WTC11 (cell line): ENCODE data around the gene ACP1. TPM values are rescaled to one million over a fixed set of nuclear protein-coding genes. Genes with fewer than 3 reads are reported as not detected.

Experiments used
- ATAC-seq: fragments of 200-7000 bp; cut with Tn5 transposase; 2 replicates; pipeline ENCODE4 v1.10.0; 2021; ENCODE audit warnings: mild to moderate bottlenecking, moderate library complexity
- CTCF ChIA-PET: fragments of 300-600 bp; sonication (Branson Sonifier 250); formaldehyde crosslinking; loops from one replicate; lab custom pipeline; 2021; ENCODE audit warnings: antibody characterized with exemption; lab: Charles Lee
- POLR2A ChIA-PET: fragments of 350-600 bp; sonication (Branson Sonifier 250); formaldehyde crosslinking; loops from one replicate; lab custom pipeline; 2021; ENCODE audit warnings: antibody characterized with exemption; lab: Charles Lee
- DNase-seq: peaks from one replicate; pipeline ENCODE4 v3.0.0; 2021; ENCODE audit warnings: low spot score
- H3K27ac Mint-ChIP-seq: 2 replicates; pipeline ENCODE4 v1.8.0; 2021; ENCODE audit warnings: mixed read lengths
- H3K27me3 Mint-ChIP-seq: 2 replicates; pipeline ENCODE4 v1.8.0; 2021; ENCODE audit warnings: low read depth, mild to moderate bottlenecking, moderate library complexity, mixed read lengths
- H3K36me3 Mint-ChIP-seq: 2 replicates; pipeline ENCODE4 v1.8.0; 2021; ENCODE audit warnings: mixed read lengths
- H3K4me1 Mint-ChIP-seq: 2 replicates; pipeline ENCODE4 v1.8.0; 2022; ENCODE audit warnings: mixed read lengths
- H3K4me3 Mint-ChIP-seq: 2 replicates; pipeline ENCODE4 v1.8.0; 2021; ENCODE audit warnings: mild to moderate bottlenecking, moderate library complexity, mixed read lengths
- H3K9me3 Mint-ChIP-seq: 2 replicates; pipeline ENCODE4 v1.8.0; 2021; ENCODE audit warnings: mixed read lengths
- ARID4B ChIP-seq: sonication (generic); formaldehyde crosslinking; IDR thresholded peaks from 2 replicates; pipeline ENCODE4 v1.8.0; 2023; ENCODE audit warnings: missing genetic modification reagents, mild to moderate bottlenecking, borderline replicate concordance
- ATF3 ChIP-seq: sonication (generic); formaldehyde crosslinking; conservative IDR thresholded peaks from 2 replicates; pipeline ENCODE4 v1.8.1; 2022; ENCODE audit warnings: mild to moderate bottlenecking, missing genetic modification reagents
- EMX1 ChIP-seq: fragments of 250-450 bp; sonication (Bioruptor Pico); IDR thresholded peaks from 2 replicates; pipeline ENCODE4 v1.8.0; 2021; ENCODE audit warnings: mild to moderate bottlenecking
- ETV6 ChIP-seq: sonication (generic); formaldehyde crosslinking; IDR thresholded peaks from 2 replicates; pipeline ENCODE4 v1.8.1; 2022; ENCODE audit warnings: mild to moderate bottlenecking, missing genetic modification reagents
- FOXJ3 ChIP-seq: sonication (generic); formaldehyde crosslinking; IDR thresholded peaks from 2 replicates; pipeline ENCODE4 v1.9.0; 2021; ENCODE audit warnings: missing genetic modification reagents, mild to moderate bottlenecking, borderline replicate concordance
- GABPB1 ChIP-seq: sonication (generic); formaldehyde crosslinking; IDR thresholded peaks from 2 replicates; pipeline ENCODE4 v1.8.1; 2023; ENCODE audit warnings: mild to moderate bottlenecking, missing genetic modification reagents
- MLX ChIP-seq: sonication (generic); formaldehyde crosslinking; IDR thresholded peaks from 2 replicates; pipeline ENCODE4 v1.8.1; 2023; ENCODE audit warnings: mild to moderate bottlenecking, missing genetic modification reagents, moderate library complexity
- NR2C2 ChIP-seq: sonication (generic); formaldehyde crosslinking; IDR thresholded peaks from 2 replicates; pipeline ENCODE4 v1.8.0; 2022; ENCODE audit warnings: mild to moderate bottlenecking, missing genetic modification reagents
- NR3C1 ChIP-seq: sonication (generic); formaldehyde crosslinking; conservative IDR thresholded peaks from 2 replicates; pipeline ENCODE4 v1.8.1; 2023; ENCODE audit warnings: low read depth, mild to moderate bottlenecking, missing genetic modification reagents
- PREB ChIP-seq: sonication (generic); formaldehyde crosslinking; IDR thresholded peaks from 2 replicates; pipeline ENCODE4 v1.8.1; 2022; ENCODE audit warnings: mild to moderate bottlenecking, missing genetic modification reagents, moderate library complexity, borderline replicate concordance
- SMAD4 ChIP-seq: sonication (generic); formaldehyde crosslinking; IDR thresholded peaks from 2 replicates; pipeline ENCODE4 v1.8.0; 2022; ENCODE audit warnings: mild to moderate bottlenecking, missing genetic modification reagents
- SOX15 ChIP-seq: fragments of 250-450 bp; sonication (Bioruptor Pico); IDR thresholded peaks from 2 replicates; pipeline ENCODE4 v1.9.0; 2021; ENCODE audit warnings: mild to moderate bottlenecking
- TCF7 ChIP-seq: sonication (generic); formaldehyde crosslinking; IDR thresholded peaks from 2 replicates; pipeline ENCODE4 v1.8.0; 2022; ENCODE audit warnings: mild to moderate bottlenecking, low read depth, missing genetic modification reagents, moderate library complexity
- TEAD1 ChIP-seq: sonication (generic); formaldehyde crosslinking; IDR thresholded peaks from 2 replicates; pipeline ENCODE4 v1.8.0; 2022; ENCODE audit warnings: mild to moderate bottlenecking, missing genetic modification reagents
- ZNF138 ChIP-seq: sonication (generic); formaldehyde crosslinking; conservative IDR thresholded peaks from 2 replicates; pipeline ENCODE4 v1.8.1; 2022; ENCODE audit warnings: mild to moderate bottlenecking, moderate library complexity, missing genetic modification reagents
- ZNF219 ChIP-seq: sonication (generic); formaldehyde crosslinking; IDR thresholded peaks from 2 replicates; pipeline ENCODE4 v1.8.0; 2023; ENCODE audit warnings: missing genetic modification reagents, mild to moderate bottlenecking, borderline replicate concordance
- ZNF232 ChIP-seq: sonication (generic); formaldehyde crosslinking; IDR thresholded peaks from 2 replicates; pipeline ENCODE4 v1.8.0; 2022; ENCODE audit warnings: mild to moderate bottlenecking, missing genetic modification reagents
- ZNF263 ChIP-seq: sonication (generic); formaldehyde crosslinking; IDR thresholded peaks from 2 replicates; pipeline ENCODE4 v1.8.1; 2022; ENCODE audit warnings: low read depth, mild to moderate bottlenecking, moderate library complexity, missing genetic modification reagents
- ZNF317 ChIP-seq: sonication (generic); formaldehyde crosslinking; IDR thresholded peaks from 2 replicates; pipeline ENCODE4 v1.8.1; 2023; ENCODE audit warnings: low read depth, mild to moderate bottlenecking, moderate library complexity, missing genetic modification reagents, borderline replicate concordance
- ZNF423 ChIP-seq: fragments of 250-450 bp; sonication (Bioruptor Pico); IDR thresholded peaks from 2 replicates; pipeline ENCODE4 v2.1.2; 2022; ENCODE audit warnings: mild to moderate bottlenecking, moderate library complexity
- ZNF671 ChIP-seq: fragments of 250-450 bp; sonication (Bioruptor Pico); IDR thresholded peaks from 2 replicates; pipeline ENCODE4 v1.8.0; 2021; ENCODE audit warnings: mild to moderate bottlenecking
- ZSCAN18 ChIP-seq: fragments of 250-450 bp; sonication (Bioruptor Pico); IDR thresholded peaks from 2 replicates; pipeline ENCODE4 v2.1.2; 2022; ENCODE audit warnings: mild to moderate bottlenecking, moderate library complexity
- total RNA-seq: library from RNA; stranded (reverse); gene quantifications from 3 replicates; pipeline ENCODE4 v1.2.3, GENCODE V29; 2021

ACP1 gene
- total RNA-seq, 1 experiment from 2014 or later, result 150 TPM

- TF ChIP-seq ATF3 (CRISPR knock-in tag) (no peak), PREB (CRISPR knock-in tag) (no peak), TEAD1 (CRISPR knock-in tag) (no peak), SOX15 (CRISPR knock-in tag) (no peak), ARID4B (CRISPR knock-in tag) (no peak)
- TF ChIP-seq, all 79 proteins: peak for 0
These were observed 16.0 kb upstream of the ACP1 start (continued) for GRCh38 chr2:248724-249123.

GRCh38 chr2:249538-250042, 15.2 kb upstream of the ACP1 start:
- CTCF ChIA-PET, result interaction anchor here (1.1 kb wide), 1 partner anchor 22 kb away, joined by 3 read pairs; no protein-coding TSS in a partner anchor
- DNase-seq, result no peak
- Mint-ChIP-seq H3K9me3 (no peaks in the 10 kb centered on the region), H3K36me3 (peaks cover 16% of the 10 kb centered on the region; the same call in 1 of the 2 replicates), H3K4me1 (peaks cover 7% of the 10 kb centered on the region), H3K4me3 (no peak overlapping the region), H3K27ac (no peak overlapping the region), H3K27me3 (no peaks in the 10 kb centered on the region)
- no peak for TF ChIP-seq ZNF138
- TF ChIP-seq ZSCAN18, result no peak
- peak; percentile 80 for TF ChIP-seq GABPB1
- no peak for TF ChIP-seq TEAD1 (CRISPR knock-in tag)
- no peak for ATAC-seq
- POLR2A ChIA-PET, result no interaction called here

GRCh38 chr2:252001-252602, 12.6 kb upstream of the ACP1 start:
- TF ChIP-seq ZNF232 (no peak), SMAD4 (no peak), ZNF423 (no peak), NR3C1 (CRISPR knock-in tag) (no peak), FOXJ3 (CRISPR knock-in tag) (no peak), EMX1 (CRISPR knock-in tag) (no peak), ZNF263 (CRISPR knock-in tag) (no peak), TCF7 (CRISPR knock-in tag) (no peak), ETV6 (CRISPR knock-in tag) (no peak), ZNF671 (no peak), MLX (CRISPR knock-in tag) (no peak), ZNF219 (CRISPR knock-in tag) (no peak), ZNF317 (CRISPR knock-in tag) (no peak), NR2C2 (CRISPR knock-in tag) (no peak)
- TF ChIP-seq, all 79 proteins: peak for 0
- Mint-ChIP-seq H3K4me3 (no peak overlapping the region), H3K4me1 (peaks cover 7% of the 10 kb centered on the region), H3K27ac (no peak overlapping the region), H3K9me3 (peaks cover 6% of the 10 kb centered on the region), H3K36me3 (peaks cover 20% of the 10 kb centered on the region; the same call in 1 of the 2 replicates), H3K27me3 (no peaks in the 10 kb centered on the region; the same call in 1 of the 2 replicates)
- ChIA-PET POLR2A (no interaction called here), CTCF (interaction anchor here (1.1 to 1.6 kb wide), 2 partner anchors 12 to 1226 kb away, joined by 3 to 4 read pairs; partner anchors contain the start of gene ACP1)
- no peak for DNase-seq
- ATAC-seq, result no peak
